HG02938 (cell line): ENCODE results near the gene CRYZL1.

Experiments
- ATAC-seq: cut with Tn5 transposase; IDR thresholded peaks from one replicate; pipeline ENCODE4 v1.9.1; 2021; ENCODE audit warnings: mild to moderate bottlenecking, moderate library complexity; ENCODE audit not compliant: unreplicated experiment

CRYZL1 gene

DNA sequence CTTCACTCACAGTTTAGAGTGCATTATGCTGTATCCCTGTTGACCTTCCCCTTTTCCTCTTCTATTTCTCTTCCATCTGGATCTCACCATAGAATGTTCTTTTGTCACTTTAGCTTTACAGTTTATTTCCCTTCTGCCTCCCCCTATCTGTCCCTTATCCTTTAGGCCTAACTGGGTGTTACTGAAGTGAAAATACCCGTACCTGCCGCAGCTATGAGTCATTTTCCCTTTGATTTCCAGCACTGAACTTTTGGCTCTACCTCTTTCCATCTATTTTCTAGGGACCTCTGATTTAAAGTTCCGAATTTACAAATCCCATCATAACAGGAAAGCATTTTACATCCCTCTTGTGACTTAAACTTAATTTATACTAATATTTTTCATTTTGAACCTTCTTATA, 20.5 kb upstream of the CRYZL1 start:
- ATAC-seq, result no peak

DNA sequence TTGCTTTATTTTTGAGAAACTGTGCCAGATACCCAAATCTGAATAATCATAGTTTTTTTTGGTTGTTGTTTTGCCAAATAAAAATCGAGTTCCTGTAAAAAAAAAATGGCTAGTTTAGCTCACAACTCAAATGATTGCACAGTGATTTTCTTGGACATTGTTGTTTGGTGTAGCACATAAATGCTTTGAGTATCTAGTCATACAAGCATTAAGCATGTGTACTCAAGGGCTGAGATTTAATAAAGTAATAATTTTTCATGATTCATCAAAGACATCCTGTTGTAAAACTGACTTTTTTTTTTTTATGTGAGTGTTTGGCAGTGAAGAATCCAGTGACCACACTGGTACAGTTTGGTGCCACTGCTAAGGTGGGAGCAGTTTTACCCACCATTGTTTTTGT, 19.6 kb upstream of the CRYZL1 start:
- ATAC-seq, result no peak

DNA sequence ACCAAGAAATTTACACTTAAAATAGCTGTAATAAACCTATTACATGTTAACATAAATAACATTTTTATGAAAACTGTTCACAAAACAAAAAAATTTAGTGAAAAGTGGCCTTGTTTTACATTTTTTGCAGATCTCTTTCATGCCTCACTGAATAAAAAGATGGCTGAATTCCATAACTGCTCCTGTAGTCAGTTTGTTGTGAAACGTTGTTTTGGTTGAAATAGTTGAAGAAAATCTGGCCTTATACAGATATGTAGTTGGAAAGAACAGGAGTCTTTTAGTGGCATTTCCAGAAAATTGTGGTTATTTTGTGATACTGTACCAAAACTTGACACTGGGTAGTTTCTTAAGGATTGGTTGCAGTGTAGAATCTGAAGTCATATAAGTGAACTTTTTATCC, 18.9 kb upstream of the CRYZL1 start:
- no peak for ATAC-seq

DNA sequence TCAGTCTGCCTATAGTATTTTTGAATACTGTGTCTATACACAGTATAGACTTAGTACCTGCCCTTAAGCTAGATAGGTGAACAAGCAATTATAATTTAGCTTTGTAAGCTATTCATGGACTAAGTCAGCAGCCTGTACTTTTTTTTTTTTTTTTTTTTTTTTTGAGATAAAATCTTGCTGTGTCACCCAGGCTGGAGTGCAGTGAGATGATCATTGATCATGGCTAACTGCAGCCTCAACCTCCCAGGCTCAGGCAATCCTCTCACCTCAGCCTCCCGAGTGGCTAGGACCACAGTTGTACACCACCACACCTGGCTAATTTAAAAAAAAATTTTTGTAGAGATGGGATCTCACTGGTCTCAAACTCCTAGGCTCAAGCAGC, 18.0 kb upstream of the CRYZL1 start:
- ATAC-seq, result no peak

DNA sequence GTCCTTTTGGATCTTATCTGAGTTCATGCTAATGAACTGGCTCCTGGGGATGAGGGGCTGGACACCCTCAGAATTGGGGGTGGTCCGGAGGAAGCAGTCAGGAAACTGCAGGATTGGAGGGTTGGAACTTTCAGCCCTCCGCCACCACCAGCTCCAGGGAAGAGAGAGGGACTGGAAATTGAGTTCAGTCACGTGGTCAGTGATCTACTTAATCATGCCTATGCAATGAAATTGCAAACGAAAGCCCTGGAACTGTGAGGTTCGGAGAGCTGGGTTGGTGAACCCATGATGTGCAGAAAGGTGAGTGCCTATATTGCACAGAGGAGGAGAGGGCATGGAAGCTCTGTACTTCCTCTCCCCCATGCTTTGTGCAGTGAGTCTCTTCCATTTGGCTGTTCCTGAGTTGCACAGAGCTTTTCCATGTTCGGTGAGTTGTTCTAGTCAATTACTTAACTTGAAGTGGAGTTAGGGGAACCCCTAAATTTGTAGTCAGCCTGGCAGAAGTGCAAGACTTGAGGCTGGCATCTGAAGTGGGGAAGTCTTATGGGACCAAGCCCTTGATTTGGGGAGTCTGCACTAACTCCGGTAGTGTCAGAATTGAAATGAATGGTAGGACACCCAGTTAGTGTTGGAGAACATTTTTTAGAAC, 17.5 kb upstream of the CRYZL1 start:
- no peak for ATAC-seq

DNA sequence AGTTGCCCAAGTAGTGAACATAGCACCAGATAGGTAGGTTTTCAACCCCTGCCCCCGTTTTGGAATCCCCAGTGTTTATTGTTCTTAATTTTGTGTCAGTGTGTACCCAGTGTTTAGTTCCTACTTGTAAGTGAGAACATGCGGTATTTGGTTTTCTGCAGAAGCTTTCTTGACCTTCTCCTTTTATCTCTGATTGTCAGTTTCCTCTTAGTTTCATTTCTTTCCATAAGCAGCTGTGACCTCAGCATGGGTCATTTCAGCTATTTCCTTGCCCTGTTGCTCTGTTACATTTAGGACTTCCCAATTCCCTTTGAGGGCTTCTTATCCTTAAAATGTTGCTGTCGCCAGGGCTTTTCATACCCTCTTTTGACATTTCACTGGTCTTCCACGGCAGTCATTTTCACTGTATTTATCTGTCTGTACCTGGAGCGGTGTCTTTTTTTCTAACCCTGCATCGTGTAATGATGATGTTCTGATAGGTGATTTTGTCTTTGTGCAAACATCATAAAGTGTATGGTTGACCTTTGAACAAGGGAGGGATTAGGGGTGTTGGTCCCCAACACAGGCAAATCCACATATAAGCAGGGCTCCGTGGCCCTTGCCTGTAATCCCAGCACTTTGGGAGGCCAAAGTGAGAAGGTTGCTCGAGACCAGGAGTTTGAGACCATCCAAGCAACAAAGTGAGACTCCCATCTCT, 15.7 kb upstream of the CRYZL1 start:
- ATAC-seq, result no peak

DNA sequence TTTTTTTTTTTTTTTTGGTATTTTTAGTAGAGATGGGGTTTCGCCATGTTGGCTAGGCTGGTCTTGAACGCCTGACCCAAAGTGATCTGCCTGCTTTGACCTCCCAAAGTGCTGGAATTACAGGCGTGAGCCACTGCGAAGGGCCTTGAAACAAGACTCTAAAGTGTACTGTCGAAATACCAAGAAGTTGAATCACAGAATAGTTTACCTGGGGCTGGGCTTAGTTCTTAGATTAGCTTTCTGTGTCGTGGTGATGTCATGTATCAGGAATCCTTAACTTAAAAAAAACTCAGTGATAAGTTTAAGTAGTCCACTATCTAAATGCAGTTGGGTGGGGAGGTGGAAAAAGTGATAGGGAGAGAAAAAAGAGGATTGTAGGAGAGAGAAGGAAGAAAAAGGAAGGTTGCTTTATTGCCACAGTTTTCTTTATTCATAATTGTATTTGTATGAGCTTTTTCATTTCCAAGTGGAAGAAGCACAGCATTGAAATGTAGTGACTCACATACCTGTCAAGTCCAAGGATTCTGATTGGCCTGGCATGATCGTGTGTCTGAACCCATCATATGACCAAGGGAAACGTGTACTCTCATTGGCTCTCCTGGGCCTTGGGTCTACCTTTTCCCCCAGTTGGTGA, 14.2 kb upstream of the CRYZL1 start:
- no peak for ATAC-seq

DNA sequence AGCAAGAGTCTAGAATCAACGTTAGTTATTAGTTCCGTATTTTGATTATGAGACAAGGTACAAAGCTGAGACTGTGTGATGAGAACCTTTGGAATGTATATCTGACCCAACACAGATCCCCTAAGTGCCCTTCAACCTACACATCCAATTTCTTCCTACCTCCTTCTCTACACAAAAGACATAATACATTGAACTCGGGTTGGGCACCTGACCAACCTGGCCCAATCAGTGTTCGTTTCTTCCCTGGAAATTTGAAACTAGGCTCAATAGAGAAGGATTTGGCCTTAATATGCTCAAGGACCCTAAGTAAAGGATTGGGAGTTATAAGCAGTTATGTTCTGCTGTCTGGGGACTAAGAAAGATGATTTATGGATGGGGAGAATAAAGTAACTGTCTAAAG, 12.9 kb upstream of the CRYZL1 start:
- ATAC-seq, result no peak

DNA sequence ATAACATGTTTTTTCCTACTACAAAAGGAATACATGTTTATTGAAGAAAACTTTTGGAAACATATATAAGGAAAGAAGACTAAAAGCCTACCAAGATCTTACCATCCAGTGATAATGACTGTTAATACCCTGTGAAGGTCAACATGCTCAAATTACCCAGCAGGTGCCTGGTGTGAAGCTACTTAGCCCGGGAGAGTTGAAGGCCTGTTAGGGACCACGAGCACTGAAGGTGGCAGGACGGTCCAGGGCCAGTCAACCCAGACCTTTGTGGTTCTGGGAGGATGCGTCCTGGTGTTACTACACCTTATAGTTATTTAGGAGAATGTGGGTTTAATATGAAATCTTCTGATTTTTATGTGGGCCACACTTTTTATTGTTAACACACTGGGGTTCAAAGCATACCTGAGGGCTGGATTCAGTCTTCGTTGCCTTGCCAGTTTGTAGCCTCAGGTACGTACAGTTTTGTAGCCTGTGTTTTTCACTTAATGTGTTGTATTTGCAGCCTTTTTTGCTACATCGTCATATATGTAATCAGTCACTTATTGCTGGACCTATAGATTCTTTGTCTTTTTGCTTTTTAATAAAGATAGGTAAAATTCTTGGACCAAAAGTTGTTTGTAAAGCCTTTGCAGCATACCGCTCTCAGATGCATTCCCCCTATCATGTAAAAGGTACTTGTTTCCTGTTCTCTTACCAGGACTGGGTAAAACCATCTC, 10.6 kb upstream of the CRYZL1 start:
- ATAC-seq, result no peak

DNA sequence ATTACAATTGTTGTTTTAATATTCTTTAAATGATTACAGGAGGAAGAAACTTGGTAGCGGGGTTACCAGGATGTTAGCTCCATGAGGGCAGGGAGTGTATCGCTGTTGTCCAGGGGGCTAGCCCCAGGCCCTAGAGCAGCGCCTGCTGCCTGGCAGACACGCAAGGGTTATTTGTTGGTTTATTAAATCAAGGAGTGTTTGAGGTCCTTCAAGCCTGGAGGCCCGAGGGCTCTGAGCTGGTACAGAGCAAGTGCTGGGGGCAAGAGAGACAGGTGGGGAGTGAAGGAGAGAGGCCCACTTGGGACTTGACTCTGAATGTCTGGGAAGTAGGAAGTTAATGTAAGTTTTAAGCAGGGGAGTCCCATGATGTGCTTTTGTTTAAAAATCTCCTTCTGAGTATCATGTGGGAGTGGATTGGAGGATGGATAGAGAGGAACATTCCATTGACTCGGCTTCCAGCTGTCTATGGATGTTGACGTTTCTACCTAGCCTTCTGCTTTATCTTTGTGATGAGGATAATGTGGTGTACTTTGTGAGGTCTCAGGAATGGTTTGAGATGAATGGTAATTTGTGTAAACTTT, 9.5 kb upstream of the CRYZL1 start:
- no peak for ATAC-seq

DNA sequence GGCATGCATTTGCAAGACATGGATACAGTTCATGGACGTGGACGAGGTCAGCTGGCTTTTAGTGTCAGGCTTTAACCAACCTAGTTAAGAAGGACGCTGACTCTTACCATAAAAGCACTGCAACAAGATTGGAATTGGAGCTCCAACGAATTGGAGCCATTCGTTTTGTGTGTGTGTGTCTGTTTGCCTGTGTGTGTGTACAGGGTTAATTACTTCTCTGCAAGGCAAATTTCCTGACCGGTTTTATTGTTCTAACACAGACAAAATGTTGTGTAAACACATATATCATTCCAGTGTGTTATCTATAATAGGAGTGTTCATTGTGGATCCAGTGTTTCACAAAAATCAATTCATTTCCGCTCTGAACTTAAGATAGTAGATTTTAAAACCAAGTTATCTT, 8.7 kb upstream of the CRYZL1 start:
- ATAC-seq, result no peak

DNA sequence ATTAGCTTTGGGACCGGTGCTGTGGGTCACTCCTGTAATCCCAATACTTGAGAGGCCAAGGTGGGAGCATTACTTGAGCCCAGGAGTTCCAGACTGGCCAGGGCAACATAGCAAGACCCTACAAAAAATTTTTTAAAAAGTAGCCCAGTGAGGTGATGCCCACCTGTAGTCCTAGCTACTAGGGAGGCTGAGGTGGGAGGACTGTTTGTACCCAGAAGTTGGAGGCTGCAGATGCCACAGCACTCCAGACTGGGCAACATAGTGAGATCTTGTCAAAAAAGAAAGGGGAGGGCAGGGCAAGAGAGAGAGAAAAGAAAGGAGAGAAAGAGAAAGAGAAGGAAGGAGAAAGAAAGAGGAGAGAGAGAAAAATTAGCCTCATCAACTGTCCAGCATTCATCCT, 7.0 kb upstream of the CRYZL1 start:
- ATAC-seq, result no peak

DNA sequence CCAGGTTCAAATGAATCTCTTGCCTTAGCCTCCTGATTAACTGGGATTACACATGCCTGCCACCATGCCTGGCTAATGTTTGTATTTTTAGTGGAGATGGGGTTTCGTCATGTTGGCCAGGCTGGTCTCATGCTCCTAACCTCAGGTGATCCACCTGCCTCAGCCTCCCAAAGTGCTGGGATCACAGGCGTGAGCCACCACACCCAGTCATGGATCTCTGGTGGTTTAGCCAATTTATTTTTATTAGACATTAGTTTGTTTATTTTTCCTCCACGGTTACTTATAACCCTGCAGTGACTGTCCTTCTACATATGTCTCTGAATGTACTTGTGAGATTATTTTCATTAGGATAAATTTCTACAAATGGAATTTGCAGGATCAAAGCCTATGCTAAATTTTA, 6.0 kb upstream of the CRYZL1 start:
- ATAC-seq, result no peak

DNA sequence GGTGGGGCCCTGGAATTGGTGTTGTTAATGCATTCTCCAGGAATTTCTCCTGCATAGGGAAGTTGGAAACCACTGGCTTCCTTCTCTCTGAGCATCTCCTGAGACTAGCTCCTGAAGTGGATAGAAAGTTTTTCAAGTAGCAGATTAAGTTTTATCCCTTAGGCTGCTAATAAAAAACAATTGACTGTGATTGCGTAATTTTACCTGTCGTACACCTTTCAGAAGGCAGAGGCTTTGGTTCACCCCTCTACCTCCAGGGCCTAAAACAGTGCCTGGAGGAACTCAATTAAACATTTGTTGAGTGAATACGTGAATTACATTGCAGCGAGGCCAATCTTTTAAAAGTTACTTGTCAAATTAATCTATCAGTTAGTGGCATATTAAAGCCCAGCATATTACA, 4.2 kb upstream of the CRYZL1 start:
- ATAC-seq, result no peak

DNA sequence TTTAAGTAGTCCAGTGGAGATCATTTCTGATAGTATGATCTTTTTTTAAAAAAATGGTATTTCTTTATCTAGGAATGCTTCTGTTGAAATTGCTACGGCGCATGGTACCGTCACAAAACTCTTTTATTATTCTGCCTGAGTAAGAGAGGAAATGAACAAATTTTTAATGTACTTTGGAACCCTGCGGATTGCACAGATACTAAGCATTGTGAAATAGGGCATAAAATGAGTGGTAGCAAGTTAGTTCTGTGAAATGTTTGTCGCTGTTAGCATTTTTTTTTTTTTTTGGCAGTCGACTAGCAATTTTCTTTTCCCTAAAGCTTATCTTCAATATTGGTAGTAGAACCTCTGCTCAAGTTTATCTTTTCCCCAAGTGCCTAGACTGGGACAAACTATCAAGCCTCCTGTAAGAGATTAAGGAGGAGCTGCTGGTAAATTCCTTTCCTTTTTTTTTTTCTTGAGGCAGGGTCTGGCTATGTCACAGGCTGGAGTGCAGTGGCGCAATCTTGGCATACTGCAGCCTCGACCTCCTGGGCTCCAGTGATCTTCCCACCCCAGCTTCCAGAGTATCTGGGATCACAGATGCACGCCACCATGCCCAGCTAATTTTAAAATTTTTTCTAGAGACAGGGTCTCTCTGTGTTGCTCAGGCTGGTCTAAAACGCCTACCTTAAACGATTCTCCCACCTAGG, 3.0 kb upstream of the CRYZL1 start:
- no peak for ATAC-seq

DNA sequence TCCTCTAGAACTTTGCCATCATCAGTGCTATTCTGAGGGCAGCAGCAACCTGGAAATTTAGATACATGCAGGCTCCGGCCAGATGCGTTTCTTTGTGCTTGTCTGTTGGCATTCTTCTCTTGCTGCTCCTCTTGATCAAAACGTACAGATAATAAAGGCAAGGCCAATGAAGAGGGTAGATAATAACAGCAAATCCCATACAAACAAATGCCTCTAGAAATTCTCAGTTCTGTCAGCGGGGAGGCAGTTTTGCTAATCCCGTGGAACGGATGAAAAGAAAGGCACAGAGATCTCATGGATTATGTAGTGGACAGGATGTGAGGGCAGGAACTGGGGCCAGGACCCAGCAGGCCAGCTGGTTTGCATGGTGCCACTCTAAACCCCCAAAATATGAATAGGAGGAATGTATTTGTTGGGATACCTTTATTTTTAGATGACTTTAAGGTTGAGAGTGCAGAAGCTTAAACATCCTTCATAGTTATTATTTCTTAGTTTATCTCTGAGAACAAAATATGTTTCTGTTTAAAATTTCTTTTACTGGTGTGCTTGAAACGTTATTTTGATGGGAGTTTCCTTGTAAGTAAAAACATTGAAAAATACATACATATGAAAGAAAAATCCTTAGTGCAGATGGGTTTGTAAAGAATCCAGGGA, 2.2 kb upstream of the CRYZL1 start:
- ATAC-seq, result no peak

DNA sequence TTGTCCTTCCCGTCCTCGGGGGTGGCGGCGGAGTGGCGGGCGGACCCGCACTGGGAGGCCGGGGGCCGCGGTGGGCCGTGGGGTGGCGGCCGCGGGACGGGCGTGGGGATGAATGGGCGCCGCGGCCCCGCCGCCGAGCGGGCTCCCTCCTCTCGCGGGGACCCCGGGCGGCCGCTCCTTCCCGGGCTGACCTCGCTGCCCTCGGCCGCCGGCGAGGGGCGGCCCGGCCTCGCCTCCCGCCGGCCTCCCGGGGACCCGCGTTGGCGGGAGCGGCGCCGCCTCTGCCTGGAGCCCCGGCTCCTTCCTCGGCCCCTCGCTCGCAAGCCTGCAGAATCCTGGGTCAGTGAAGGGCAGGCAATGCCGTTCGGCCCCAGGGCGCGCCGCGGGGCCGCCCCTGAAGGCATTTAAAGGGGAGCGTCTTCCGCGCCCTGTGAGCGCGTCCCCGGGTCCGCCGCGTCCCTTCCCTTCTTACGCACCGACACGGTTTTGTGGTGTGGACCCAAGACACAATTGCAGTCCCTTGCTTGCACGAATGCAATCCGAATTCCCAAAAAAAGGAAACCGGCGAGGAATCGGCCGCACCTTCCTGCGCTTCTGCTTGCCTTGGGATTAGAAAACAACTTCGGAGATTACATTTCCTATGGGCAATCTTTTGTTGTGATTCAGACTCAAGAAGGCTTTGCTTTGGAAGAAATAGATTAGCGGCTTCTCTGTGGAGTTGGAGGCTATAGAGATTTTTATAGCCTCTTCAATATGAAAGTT, 1.5 kb upstream of the CRYZL1 start:
- ATAC-seq, result no peak

DNA sequence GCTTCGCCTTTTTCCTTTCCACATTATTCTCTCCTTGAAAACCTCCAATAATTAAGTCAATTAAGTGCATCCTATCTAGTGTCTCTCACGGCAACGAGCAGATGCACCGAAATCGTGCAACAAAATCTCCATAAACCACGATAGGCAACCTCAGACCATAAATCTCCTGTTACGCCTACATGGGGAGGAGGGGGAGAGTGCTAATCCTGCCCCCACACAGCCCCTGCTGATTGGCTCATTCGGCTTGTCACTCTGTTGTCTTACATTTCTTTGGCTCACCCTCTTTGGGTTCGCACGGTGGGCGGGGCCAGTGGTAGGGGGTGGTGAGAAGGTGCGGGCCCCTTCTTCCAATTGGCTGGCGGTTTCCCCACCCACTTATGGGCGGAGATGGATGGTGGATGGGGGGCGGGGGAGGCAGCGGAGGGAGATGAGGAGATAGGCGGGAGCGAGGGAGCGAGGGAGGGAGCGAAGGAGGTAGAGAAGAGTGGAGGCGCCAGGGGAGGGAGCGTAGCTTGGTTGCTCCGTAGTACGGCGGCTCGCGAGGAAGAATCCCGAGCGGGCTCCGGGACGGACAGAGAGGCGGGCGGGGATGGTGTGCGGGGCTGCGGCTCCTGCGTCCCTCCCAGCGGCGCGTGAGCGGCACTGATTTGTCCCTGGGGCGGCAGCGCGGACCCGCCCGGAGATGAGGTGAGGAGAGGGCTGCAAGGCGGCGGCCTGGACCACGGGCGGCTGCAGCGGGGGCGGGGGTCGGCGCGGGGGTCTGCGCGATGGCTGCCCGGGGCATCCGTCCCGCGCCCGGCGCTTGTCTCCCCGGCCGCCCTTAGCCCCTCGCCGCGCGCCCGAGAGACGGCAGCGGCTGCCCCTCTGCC, 720 bp upstream of the CRYZL1 start, which contains the start of gene ITSN1:
ITSN1 (plus strand) TSS at position 475 of the 869 bp plus-strand sequence. CDS start 76,328 bp downstream, outside the sequence.
- peak; percentile 85 for ATAC-seq
